ENCODE results near the gene POMGNT1. TPM values are rescaled to one million over a fixed set of nuclear protein-coding genes. Genes with fewer than 3 reads are reported as not detected.

POMGNT1 gene
- total RNA-seq, 4 donors from 2014 or later, result 23.9 to 36.7 (median 28.1) TPM

DNA sequence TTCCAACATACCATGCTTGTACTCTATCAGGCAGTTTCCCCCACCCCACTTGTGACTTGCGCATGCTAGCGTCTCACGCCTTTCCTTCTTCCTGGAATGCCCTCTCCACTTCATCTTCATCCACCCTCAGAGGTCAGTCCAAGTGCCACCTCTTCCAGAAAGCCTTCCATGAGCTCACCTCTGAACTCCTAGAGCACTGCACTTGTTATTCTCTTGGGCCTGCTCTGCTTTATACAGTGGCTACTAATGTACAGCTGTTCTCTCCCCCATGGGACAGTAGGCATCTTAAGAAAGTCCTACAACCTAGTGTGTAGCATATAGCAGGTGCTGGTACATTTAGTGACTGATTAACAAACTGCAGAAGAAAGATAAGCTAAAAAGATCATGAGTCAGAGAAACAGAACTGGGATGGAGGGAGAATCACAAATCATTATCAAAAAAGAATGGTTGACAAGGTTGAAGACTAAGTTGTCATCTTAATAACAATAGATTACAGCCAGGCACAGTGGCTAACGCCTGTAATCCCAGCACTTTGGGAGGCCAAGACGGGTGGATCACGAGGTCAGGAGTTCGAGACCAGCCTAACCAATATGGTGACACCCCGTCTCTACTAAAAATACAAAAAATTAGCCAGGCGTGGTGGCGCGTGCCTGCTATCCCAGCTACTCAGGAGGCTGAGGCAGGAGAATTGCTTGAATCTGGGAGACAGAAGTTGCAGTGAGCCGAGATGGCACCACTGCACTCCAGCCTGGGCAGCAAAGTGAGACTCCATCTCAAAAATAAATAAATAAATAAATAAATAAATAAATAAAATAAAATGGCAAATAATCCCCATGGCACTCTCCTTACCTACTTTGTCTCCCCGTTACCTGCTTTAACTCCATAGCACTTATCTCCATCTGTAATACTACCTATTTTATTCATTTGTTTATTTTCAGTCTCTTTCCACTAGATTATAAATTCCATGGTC is 39.6 kb downstream of the POMGNT1 start:
- H3K9me3 ChIP-seq, result no peaks in the 10 kb centered on the region
- intact Hi-C loops (cut with DNase I), result no loop called here
- TF ChIP-seq CTCF (IDR thresholded peaks at IDR 0.05) (no peak), POLR2A (IDR thresholded peaks at IDR 0.05) (no peak)
- no peaks in the 10 kb centered on the region for H3K27me3 ChIP-seq
- H3K4me1 ChIP-seq, result no peaks in the 10 kb centered on the region
- no peak overlapping the region for H3K27ac ChIP-seq
- H3K4me3 ChIP-seq, result no peak overlapping the region
- no peak for DNase-seq
- no peaks in the 10 kb centered on the region for H3K36me3 ChIP-seq
- WGBS, 2 donors, result 81 to 85% methylated on average over 13 of the region's 13 CpGs

- no peak for TF ChIP-seq POLR2A (IDR thresholded peaks at IDR 0.05)
- no peak for TF ChIP-seq CTCF (IDR thresholded peaks at IDR 0.05)
- no peak overlapping the region for H3K4me3 ChIP-seq
- no peaks in the 10 kb centered on the region for H3K4me1 ChIP-seq
- intact Hi-C loops (cut with DNase I), result no loop called here
- no peaks in the 10 kb centered on the region for H3K9me3 ChIP-seq
- DNase-seq, result no peak
- H3K36me3 ChIP-seq, result no peaks in the 10 kb centered on the region
- no peak overlapping the region for H3K27ac ChIP-seq
- WGBS, 2 donors, result 96 to 100% methylated on average over 1 of the region's 1 CpG
- no peaks in the 10 kb centered on the region for H3K27me3 ChIP-seq
Measured at GRCh38 chr1:46157916-46158311, 40.3 kb downstream of the POMGNT1 start.

DNA sequence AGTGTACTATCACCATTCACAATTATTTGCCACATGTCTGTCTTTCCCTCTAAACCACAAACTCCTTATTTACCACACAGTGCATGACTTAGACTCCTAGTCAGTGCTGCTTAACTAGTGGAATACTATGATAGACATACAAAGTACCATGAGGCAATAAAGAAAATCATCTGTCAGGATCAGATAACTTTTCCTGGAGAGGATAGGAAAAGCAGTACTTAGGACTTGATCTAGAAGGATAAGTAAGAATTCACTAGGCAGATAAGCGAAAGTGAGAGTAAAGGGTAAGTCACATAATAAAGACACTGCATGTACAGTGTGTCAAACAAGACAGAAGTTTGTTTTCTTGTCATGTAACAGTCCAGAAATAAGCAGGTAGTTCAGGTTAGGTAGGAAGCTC is 44.5 kb downstream of the POMGNT1 start:
- DNase-seq, result no peak
- Histone ChIP-seq H3K27ac (no peak overlapping the region), H3K36me3 (no peaks in the 10 kb centered on the region), H3K9me3 (no peaks in the 10 kb centered on the region), H3K4me3 (no peak overlapping the region), H3K27me3 (no peaks in the 10 kb centered on the region), H3K4me1 (no peaks in the 10 kb centered on the region)
- intact Hi-C loops (cut with DNase I), result no loop called here
- no peak for TF ChIP-seq CTCF (IDR thresholded peaks at IDR 0.05)
- no peak for TF ChIP-seq POLR2A (IDR thresholded peaks at IDR 0.05)
- WGBS, 2 donors, result 89 to 96% methylated on average over 1 of the region's 1 CpG

DNA sequence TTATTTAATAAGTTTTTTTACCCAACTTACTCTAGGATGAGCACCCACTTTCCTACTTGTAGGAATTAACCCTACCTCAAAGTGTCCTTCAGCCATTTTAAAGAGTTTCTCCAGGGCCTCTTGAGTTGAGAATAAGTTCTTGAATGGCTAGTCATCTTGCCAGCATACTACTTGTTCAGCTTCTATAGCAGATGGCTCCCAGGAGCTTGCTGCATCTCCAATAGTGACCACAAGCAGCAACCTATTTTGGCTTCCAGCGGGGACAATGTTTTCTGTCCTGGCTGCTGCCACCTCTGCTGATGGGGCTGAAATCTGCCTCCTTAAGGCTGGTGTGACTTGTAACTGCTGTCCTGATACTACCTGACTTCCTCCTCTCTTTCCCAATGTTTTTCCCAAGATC is 45.0 kb downstream of the POMGNT1 start:
- 89 to 94% methylated on average over 1 of the region's 1 CpG for WGBS, 2 donors
- Histone ChIP-seq H3K4me1 (no peaks in the 10 kb centered on the region), H3K36me3 (no peaks in the 10 kb centered on the region), H3K27me3 (no peaks in the 10 kb centered on the region), H3K4me3 (no peak overlapping the region), H3K27ac (no peak overlapping the region), H3K9me3 (no peaks in the 10 kb centered on the region)
- intact Hi-C loops (cut with DNase I), result no loop called here
- no peak for DNase-seq
- TF ChIP-seq CTCF (IDR thresholded peaks at IDR 0.05), result no peak
- no peak for TF ChIP-seq POLR2A (IDR thresholded peaks at IDR 0.05)

DNA sequence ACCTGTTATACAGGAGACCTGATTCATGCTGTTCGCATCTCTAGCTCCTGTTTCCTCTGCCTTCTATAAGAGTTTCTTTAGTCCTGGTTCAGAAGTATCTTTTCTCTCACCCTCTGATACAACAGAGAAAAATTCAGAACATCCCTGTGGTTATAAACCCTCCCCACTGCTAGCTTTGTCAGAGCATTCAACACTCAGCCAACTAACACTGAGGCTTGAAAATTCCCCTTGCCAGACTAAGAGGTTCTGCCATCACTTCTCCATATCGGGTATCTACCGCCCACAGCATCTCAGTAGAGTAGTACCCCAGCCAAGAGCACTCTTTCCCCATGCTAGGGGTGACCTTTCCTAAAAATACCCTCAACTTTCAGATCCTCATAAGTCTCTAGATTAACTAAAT is 46.2 kb downstream of the POMGNT1 start:
- Histone ChIP-seq H3K4me1 (no peaks in the 10 kb centered on the region), H3K9me3 (no peaks in the 10 kb centered on the region), H3K27ac (no peak overlapping the region), H3K4me3 (no peak overlapping the region), H3K36me3 (no peaks in the 10 kb centered on the region), H3K27me3 (no peaks in the 10 kb centered on the region)
- 72 to 86% methylated on average over 3 of the region's 3 CpGs for WGBS, 2 donors
- intact Hi-C loops (cut with DNase I), result no loop called here
- TF ChIP-seq CTCF (IDR thresholded peaks at IDR 0.05) (no peak), POLR2A (IDR thresholded peaks at IDR 0.05) (no peak)
- DNase-seq, result no peak

All from esophagus squamous epithelium (tissue), 5 donors.